Spleen (tissue), 7 donors: ENCODE results near the gene PHLDB1.

Experiments
- POLR2A ChIP-seq, 3 donors: fragments of 450-650 bp; IDR thresholded peaks; one replicate each; pipeline ENCODE4 v1.5.1; 2017; ENCODE audit warnings: antibody characterized with exemption in 3 of 3, mild to moderate bottlenecking in 1 of 3
- TF ChIP-seq, protein P1 (sequence below), 11 experiments: fragments of 200-600 bp in 7 of 11; fragments of 450-650 bp in 4 of 11; sonication (generic) in 4 of 11; IDR thresholded peaks in 8 of 11; conservative IDR thresholded peaks in 3 of 11; 1 replicate in 7 of 11; 2 replicates in 4 of 11; pipeline versions ENCODE4 v1.4.0 to v1.8.0; 2016 to 2021; ENCODE audit warnings: antibody characterized with exemption in 11 of 11, inconsistent platforms in 4 of 11, mild to moderate bottlenecking in 1 of 11
- donor health status: DM: no; HTN: no; CAD: no; lungs with moderate emphysema.
- donor health status: DM: no; HTN: no; CAD: no.
- donor health status: DM: no; HTN: no; CAD: no.

DNA sequence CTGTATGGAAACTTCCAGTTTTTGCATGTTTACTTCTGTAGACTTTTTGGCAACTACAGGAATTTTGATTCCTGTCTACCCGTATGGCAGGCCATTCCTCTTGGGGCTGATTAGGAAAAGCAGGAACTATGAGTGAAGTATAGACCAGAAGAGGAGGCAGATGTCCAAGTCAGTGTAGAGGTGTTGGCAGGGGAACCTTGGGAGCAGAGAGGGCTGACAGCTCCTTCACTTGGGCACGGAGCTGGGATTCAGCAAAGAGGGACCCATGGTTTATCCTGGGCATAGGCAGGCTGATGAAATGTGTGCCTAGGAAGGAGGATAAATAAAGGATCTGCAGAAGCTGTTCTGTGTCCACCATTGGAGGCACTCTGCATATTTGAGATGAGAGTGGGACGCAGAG is 39.0 kb downstream of the PHLDB1 start:
- TF ChIP-seq, protein P1, sequence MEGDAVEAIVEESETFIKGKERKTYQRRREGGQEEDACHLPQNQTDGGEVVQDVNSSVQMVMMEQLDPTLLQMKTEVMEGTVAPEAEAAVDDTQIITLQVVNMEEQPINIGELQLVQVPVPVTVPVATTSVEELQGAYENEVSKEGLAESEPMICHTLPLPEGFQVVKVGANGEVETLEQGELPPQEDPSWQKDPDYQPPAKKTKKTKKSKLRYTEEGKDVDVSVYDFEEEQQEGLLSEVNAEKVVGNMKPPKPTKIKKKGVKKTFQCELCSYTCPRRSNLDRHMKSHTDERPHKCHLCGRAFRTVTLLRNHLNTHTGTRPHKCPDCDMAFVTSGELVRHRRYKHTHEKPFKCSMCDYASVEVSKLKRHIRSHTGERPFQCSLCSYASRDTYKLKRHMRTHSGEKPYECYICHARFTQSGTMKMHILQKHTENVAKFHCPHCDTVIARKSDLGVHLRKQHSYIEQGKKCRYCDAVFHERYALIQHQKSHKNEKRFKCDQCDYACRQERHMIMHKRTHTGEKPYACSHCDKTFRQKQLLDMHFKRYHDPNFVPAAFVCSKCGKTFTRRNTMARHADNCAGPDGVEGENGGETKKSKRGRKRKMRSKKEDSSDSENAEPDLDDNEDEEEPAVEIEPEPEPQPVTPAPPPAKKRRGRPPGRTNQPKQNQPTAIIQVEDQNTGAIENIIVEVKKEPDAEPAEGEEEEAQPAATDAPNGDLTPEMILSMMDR (IDR thresholded peaks at IDR 0.05 in 8 of 11, conservative IDR thresholded peaks at IDR 0.05 in 3 of 11): no peak
- no peak for TF ChIP-seq POLR2A (IDR thresholded peaks at IDR 0.05)
